RWPE1 (cell line): ENCODE data around the gene LRRTM4.

Experiments used
- CTCF ChIA-PET: fragments of 350-600 bp; sonication (Branson Sonifier 250); formaldehyde crosslinking; extraction: SDS; loops from one replicate; lab custom pipeline; 2021; lab: Yijun Ruan, JAX
- POLR2A ChIA-PET: fragments of 400-600 bp; formaldehyde crosslinking; extraction: SDS; loops from one replicate; lab custom pipeline; 2020; ENCODE audit warnings: antibody characterized with exemption; ENCODE audit not compliant: low non-redundant PET; lab: Yijun Ruan, JAX
- DNase-seq: peaks from one replicate; pipeline ENCODE4 v3.0.0; 2012; ENCODE audit warnings: low spot score
- H3K27ac ChIP-seq: fragments of 450-650 bp; 2 replicates; pipeline ENCODE4 v1.5.1; 2017
- CTCF ChIP-seq: fragments of 450-650 bp; conservative IDR thresholded peaks from 2 replicates; pipeline ENCODE4 v1.5.1; 2017; ENCODE audit warnings: low read depth, mild to moderate bottlenecking

LRRTM4 gene

GRCh38 chr2:77210725-77211124, 311.5 kb downstream of the LRRTM4 start:
- TF ChIP-seq CTCF: no peak
- POLR2A ChIA-PET: no interaction called here
- H3K27ac ChIP-seq: no peak overlapping the region
- DNase-seq: no peak
- CTCF ChIA-PET: interaction anchor here (0.6 kb wide), 1 partner anchor 155 kb away, joined by 4 read pairs; no protein-coding TSS in a partner anchor

GRCh38 chr2:77207331-77207730, 314.8 kb downstream of the LRRTM4 start:
- POLR2A ChIA-PET: no interaction called here

GRCh38 chr2:77201755-77202154, 320.4 kb downstream of the LRRTM4 start:
- CTCF ChIA-PET: no interaction called here
- POLR2A ChIA-PET: no interaction called here
- DNase-seq: no peak
- H3K27ac ChIP-seq: no peak overlapping the region
- TF ChIP-seq CTCF: no peak

More at GRCh38 chr2:77207331-77207730, 314.8 kb downstream of the LRRTM4 start:
- no peak overlapping the region for H3K27ac ChIP-seq
- no peak for TF ChIP-seq CTCF
- no peak for DNase-seq
- CTCF ChIA-PET: no interaction called here

GRCh38 chr2:77199411-77199810, 322.8 kb downstream of the LRRTM4 start:
- ChIA-PET POLR2A (no interaction called here), CTCF (no interaction called here)
- no peak for TF ChIP-seq CTCF
- no peak for DNase-seq
- no peak overlapping the region for H3K27ac ChIP-seq

GRCh38 chr2:77193858-77194448, 328.2 kb downstream of the LRRTM4 start:
- no peak for DNase-seq
- ChIA-PET CTCF (no interaction called here), POLR2A (no interaction called here)
- TF ChIP-seq CTCF: no peak
- no peak overlapping the region for H3K27ac ChIP-seq

- ChIA-PET POLR2A (no interaction called here), CTCF (interaction anchor here (0.6 kb wide), 1 partner anchor 447 kb away, joined by 4 read pairs; no protein-coding TSS in a partner anchor)
- TF ChIP-seq CTCF: no peak
- DNase-seq: no peak
- no peak overlapping the region for H3K27ac ChIP-seq
These were observed 329.3 kb downstream of the LRRTM4 start for GRCh38 chr2:77192811-77193289.
